ENCODE measurements around the gene GUCD1. TPM values are rescaled to one million over a fixed set of nuclear protein-coding genes. Genes with fewer than 3 reads are reported as not detected.

The GUCD1 gene
- total and polyA plus RNA-seq, 2 of the 13 experiments (the other 11 are each of a cell fraction or from before 2014, with no cell fraction given), result 128 to 245 TPM

GRCh38 chr22:24525416-24526037 lies 29.4 kb downstream of the GUCD1 start (continued):
- TF ChIP-seq THYN1 (CRISPR knock-in tag; IDR thresholded peaks at IDR 0.05; ENCODE audit: borderline replicate concordance, low read depth), result no peak
- no peak for TF ChIP-seq PHB2 (IDR thresholded peaks at IDR 0.05; ENCODE audit: partially characterized antibody)
- no peak for TF ChIP-seq ZNF713 (CRISPR knock-in tag; IDR thresholded peaks at IDR 0.05)
- no peak for TF ChIP-seq ZNF773 (CRISPR knock-in tag; IDR thresholded peaks at IDR 0.05; ENCODE audit: borderline replicate concordance)
- TF ChIP-seq TBL1XR1 (IDR thresholded peaks at IDR 0.05; ENCODE audit: borderline replicate concordance, low read length, partially characterized antibody), result peak; percentile 93
- TF ChIP-seq HOXA5 (CRISPR knock-in tag; IDR thresholded peaks at IDR 0.05), result no peak
- TF ChIP-seq RARG (CRISPR knock-in tag; IDR thresholded peaks at IDR 0.05; ENCODE audit: low read depth), result no peak
- TF ChIP-seq RAD51 (IDR thresholded peaks at IDR 0.05; ENCODE audit: borderline replicate concordance), result no peak
- no peak for TF ChIP-seq TCF12 (IDR thresholded peaks at IDR 0.05)
- TF ChIP-seq TCF12 (CRISPR knock-in tag; IDR thresholded peaks at IDR 0.05), result no peak
- peak; percentile 92 for TF ChIP-seq KDM1A (CRISPR knock-in tag; IDR thresholded peaks at IDR 0.05)
- no peak for TF ChIP-seq ZNF703 (CRISPR knock-in tag; IDR thresholded peaks at IDR 0.05; ENCODE audit: borderline replicate concordance)
- peak; percentile 10; the same call in 1 of the 2 replicates for TF ChIP-seq ELF1 (CRISPR knock-in tag; IDR thresholded peaks at IDR 0.05)
- no peak for TF ChIP-seq ZNF354B (CRISPR knock-in tag; IDR thresholded peaks at IDR 0.05)
- peak; percentile 84; the same call in 1 of the 2 replicates for TF ChIP-seq ZNF788 (CRISPR knock-in tag; IDR thresholded peaks at IDR 0.05; ENCODE audit: borderline replicate concordance)
- no peak for TF ChIP-seq CEBPB (IDR thresholded peaks at IDR 0.05; ENCODE audit: borderline replicate concordance, low read depth, low read length)
- no peak for TF ChIP-seq ZNF720 (CRISPR knock-in tag; IDR thresholded peaks at IDR 0.05)
- no peak for TF ChIP-seq KAT2B (IDR thresholded peaks at IDR 0.05; ENCODE audit: borderline replicate concordance, low read depth, low read length)
- peak; percentile 55; the same call in 1 of the 2 replicates for TF ChIP-seq MIER2 (CRISPR knock-in tag; IDR thresholded peaks at IDR 0.05)
- TF ChIP-seq MED13 (CRISPR knock-in tag; IDR thresholded peaks at IDR 0.05), result no peak
- TF ChIP-seq GTF3A (CRISPR knock-in tag; conservative IDR thresholded peaks at IDR 0.05), result no peak
- TF ChIP-seq ZSCAN25 (CRISPR knock-in tag; IDR thresholded peaks at IDR 0.05), result peak; percentile 89
- no peak for TF ChIP-seq ZNF780A (CRISPR knock-in tag; IDR thresholded peaks at IDR 0.05)
- TF ChIP-seq, protein P1, sequence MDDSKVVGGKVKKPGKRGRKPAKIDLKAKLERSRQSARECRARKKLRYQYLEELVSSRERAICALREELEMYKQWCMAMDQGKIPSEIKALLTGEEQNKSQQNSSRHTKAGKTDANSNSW (CRISPR knock-in tag; IDR thresholded peaks at IDR 0.05; ENCODE audit: borderline replicate concordance), result no peak
- TF ChIP-seq ZNF282 (IDR thresholded peaks at IDR 0.05; ENCODE audit: partially characterized antibody), result no peak
- TF ChIP-seq SOX5 (CRISPR knock-in tag; IDR thresholded peaks at IDR 0.05; ENCODE audit: borderline replicate concordance), result peak; percentile 81; the same call in 1 of the 2 replicates
- TF ChIP-seq RARA (CRISPR knock-in tag; IDR thresholded peaks at IDR 0.05), result peak; percentile 98
- TF ChIP-seq NBN (conservative IDR thresholded peaks at IDR 0.05), result no peak
- peak; percentile 84 for TF ChIP-seq ELF3 (CRISPR knock-in tag; IDR thresholded peaks at IDR 0.05)
- no peak for TF ChIP-seq ZBTB1 (CRISPR knock-in tag; IDR thresholded peaks at IDR 0.05; ENCODE audit: borderline replicate concordance)
- no peak for TF ChIP-seq ZNF552 (CRISPR knock-in tag; IDR thresholded peaks at IDR 0.05; ENCODE audit: borderline replicate concordance)
- TF ChIP-seq ZNF260 (CRISPR knock-in tag; IDR thresholded peaks at IDR 0.05; ENCODE audit: borderline replicate concordance, low read depth), result no peak
- TF ChIP-seq ZBTB10 (CRISPR knock-in tag; IDR thresholded peaks at IDR 0.05; ENCODE audit: borderline replicate concordance), result no peak
